HEK293 (cell line): Measurements from ENCODE around the gene KAT2B.

Source experiments
- CTCF ChIA-PET: fragments of 350-600 bp; formaldehyde crosslinking; extraction: SDS; loops from one replicate; lab custom pipeline; 2021; ENCODE audit warnings: antibody characterized with exemption; lab: Yijun Ruan, JAX
- POLR2A ChIA-PET: fragments of 300-600 bp; formaldehyde crosslinking; extraction: SDS; loops from one replicate; lab custom pipeline; 2020; ENCODE audit warnings: antibody characterized with exemption, inconsistent platforms; lab: Yijun Ruan, JAX
- H3K27ac ChIP-seq: fragments of 200-500 bp; sonication (Bioruptor generic); 2 replicates; pipeline ENCODE4 v1.5.1; 2014; ENCODE audit warnings: low read depth, low read length, control low read depth, inconsistent platforms; ENCODE audit errors: extremely low read depth
- H3K36me3 ChIP-seq, 2 experiments: fragments of 200-500 bp in 1 of 2; sonication (Bioruptor generic) in 1 of 2; 1 replicate in 1 of 2; 2 replicates in 1 of 2; pipeline ENCODE4 v1.5.1; 2014 to 2017; ENCODE audit warnings: inconsistent platforms in 2 of 2, low read length in 2 of 2; ENCODE audit not compliant: control insufficient read depth in 2 of 2, insufficient read depth in 1 of 2
- H3K4me1 ChIP-seq: fragments of 200-500 bp; sonication (Bioruptor generic); 2 replicates; pipeline ENCODE4 v1.5.1; 2014; ENCODE audit warnings: mild to moderate bottlenecking, low read length, inconsistent platforms; ENCODE audit not compliant: control insufficient read depth, insufficient read depth
- H3K4me3 ChIP-seq: 2 replicates; pipeline ENCODE4 v1.5.1; 2011; ENCODE audit warnings: low read depth, mild to moderate bottlenecking, control low read depth, low read length, moderate library complexity
- H3K9me3 ChIP-seq: fragments of 200-500 bp; sonication (Bioruptor generic); 2 replicates; pipeline ENCODE4 v1.5.1; 2014; ENCODE audit warnings: low read depth, low read length, inconsistent platforms; ENCODE audit not compliant: control insufficient read depth, insufficient read depth
- ATF2 ChIP-seq: fragments of 450-650 bp; formaldehyde crosslinking; IDR thresholded peaks from 2 replicates; pipeline ENCODE4 v1.5.1; 2016; ENCODE audit warnings: missing biosample characterization, missing genetic modification characterization, low read depth
- GLI4 ChIP-seq: fragments of 450-650 bp; formaldehyde crosslinking; IDR thresholded peaks from 2 replicates; pipeline ENCODE4 v1.5.1; 2016; ENCODE audit warnings: missing biosample characterization, missing genetic modification characterization
- HOXD13 ChIP-seq: sonication (generic); formaldehyde crosslinking; IDR thresholded peaks from 2 replicates; pipeline ENCODE4 v1.8.0; 2022; ENCODE audit warnings: missing genetic modification reagents, borderline replicate concordance
- KLF1 ChIP-seq: fragments of 450-650 bp; formaldehyde crosslinking; IDR thresholded peaks from 2 replicates; pipeline ENCODE4 v1.5.1; 2016; ENCODE audit warnings: missing biosample characterization, missing genetic modification characterization
- PRDM2 ChIP-seq: fragments of 450-650 bp; formaldehyde crosslinking; IDR thresholded peaks from 2 replicates; pipeline ENCODE4 v1.5.1; 2016; ENCODE audit warnings: missing biosample characterization, missing genetic modification characterization, borderline replicate concordance
- PRDM6 ChIP-seq: fragments of 450-650 bp; formaldehyde crosslinking; IDR thresholded peaks from 2 replicates; pipeline ENCODE4 v1.5.1; 2017; ENCODE audit warnings: missing biosample characterization, missing genetic modification characterization
- ZBTB49 ChIP-seq: fragments of 450-650 bp; formaldehyde crosslinking; IDR thresholded peaks from 2 replicates; pipeline ENCODE4 v1.5.1; 2016; ENCODE audit warnings: missing biosample characterization, missing genetic modification characterization, low read depth
- ZBTB7A ChIP-seq: fragments of 450-650 bp; formaldehyde crosslinking; IDR thresholded peaks from 2 replicates; pipeline ENCODE4 v1.5.1; 2016; ENCODE audit warnings: low read depth, missing biosample characterization, missing genetic modification characterization
- ZEB2 ChIP-seq: fragments of 450-650 bp; formaldehyde crosslinking; IDR thresholded peaks from 2 replicates; pipeline ENCODE4 v1.5.1; 2016; ENCODE audit warnings: missing biosample characterization, missing genetic modification characterization
- ZNF157 ChIP-seq: fragments of 450-650 bp; formaldehyde crosslinking; IDR thresholded peaks from 2 replicates; pipeline ENCODE4 v1.5.1; 2016; ENCODE audit warnings: missing biosample characterization, missing genetic modification characterization
- ZNF248 ChIP-seq: fragments of 450-650 bp; formaldehyde crosslinking; IDR thresholded peaks from 2 replicates; pipeline ENCODE4 v1.5.1; 2017; ENCODE audit warnings: missing biosample characterization, missing genetic modification characterization
- ZNF341 ChIP-seq: fragments of 450-650 bp; formaldehyde crosslinking; IDR thresholded peaks from 2 replicates; pipeline ENCODE4; 2016; ENCODE audit warnings: low read depth, missing biosample characterization, missing genetic modification characterization
- ZNF585B ChIP-seq: fragments of 450-650 bp; formaldehyde crosslinking; IDR thresholded peaks from 2 replicates; pipeline ENCODE4 v1.5.1; 2016; ENCODE audit warnings: missing biosample characterization, missing genetic modification characterization
- ZNF610 ChIP-seq: fragments of 450-650 bp; formaldehyde crosslinking; IDR thresholded peaks from 2 replicates; pipeline ENCODE4 v1.5.1; 2016; ENCODE audit warnings: missing biosample characterization, missing genetic modification characterization, borderline replicate concordance
- ZNF645 ChIP-seq: fragments of 450-650 bp; formaldehyde crosslinking; IDR thresholded peaks from 2 replicates; pipeline ENCODE4; 2016; ENCODE audit warnings: missing biosample characterization, missing genetic modification characterization
- ZNF654 ChIP-seq: fragments of 450-650 bp; formaldehyde crosslinking; IDR thresholded peaks from 2 replicates; pipeline ENCODE4 v1.5.1; 2016; ENCODE audit warnings: low read depth, missing biosample characterization, missing genetic modification characterization
- ZSCAN30 ChIP-seq: fragments of 450-650 bp; IDR thresholded peaks from 2 replicates; pipeline ENCODE4 v1.5.1; 2018; ENCODE audit warnings: missing biosample characterization, mild to moderate bottlenecking, missing genetic modification characterization, moderate library complexity
- ZSCAN4 ChIP-seq: fragments of 450-650 bp; formaldehyde crosslinking; IDR thresholded peaks from 2 replicates; pipeline ENCODE4 v1.5.1; 2017; ENCODE audit warnings: missing biosample characterization, missing genetic modification characterization

Gene KAT2B

GRCh38 chr3:20108869-20109268 is 68.6 kb downstream of the KAT2B start:
- no peak overlapping the region for H3K4me3 ChIP-seq
- TF ChIP-seq ZSCAN4 (tag by site-specific recombination) (no peak), HOXD13 (CRISPR knock-in tag) (no peak), ZBTB49 (no peak), ZNF654 (tag by site-specific recombination) (no peak), GLI4 (tag by site-specific recombination) (no peak)
- no peaks in the 10 kb centered on the region for H3K4me1 ChIP-seq
- H3K27ac ChIP-seq, result no peak overlapping the region
- no peaks in the 10 kb centered on the region for H3K9me3 ChIP-seq
- CTCF ChIA-PET, result no interaction called here
- H3K36me3 ChIP-seq, result peaks cover 0 to 10% of the 10 kb centered on the region in 2 experiments; a peak in 1 of 3 replicates
- POLR2A ChIA-PET, result no interaction called here

- no peak overlapping the region for H3K27ac ChIP-seq
- peaks cover 0 to 25% of the 10 kb centered on the region in 2 experiments; a peak in 1 of 3 replicates for H3K36me3 ChIP-seq
- ChIA-PET POLR2A (no interaction called here), CTCF (interaction anchor here (0.6 to 1.2 kb wide), 4 partner anchors 21 to 244 kb away, joined by 3 to 6 read pairs (median 4); no protein-coding TSS in a partner anchor)
- H3K4me1 ChIP-seq, result no peaks in the 10 kb centered on the region
- TF ChIP-seq ZNF157 (tag by site-specific recombination), result no peak
- TF ChIP-seq ZNF341, result no peak
- no peak for TF ChIP-seq ZBTB7A (tag by site-specific recombination)
- no peak for TF ChIP-seq ZNF248 (tag by site-specific recombination)
- TF ChIP-seq ZNF610 (tag by site-specific recombination), result no peak
- no peak for TF ChIP-seq PRDM2
- no peak for TF ChIP-seq KLF1 (tag by site-specific recombination)
- H3K9me3 ChIP-seq, result no peaks in the 10 kb centered on the region
- no peak overlapping the region for H3K4me3 ChIP-seq
These were observed 70.6 kb downstream of the KAT2B start for GRCh38 chr3:20110826-20111225.

GRCh38 chr3:20111836-20112235 is 71.6 kb downstream of the KAT2B start:
- no peaks in the 10 kb centered on the region for H3K9me3 ChIP-seq
- H3K36me3 ChIP-seq, result peaks cover 0 to 33% of the 10 kb centered on the region in 2 experiments; a peak in 1 of 3 replicates
- H3K4me3 ChIP-seq, result no peak overlapping the region
- CTCF ChIA-PET, result interaction anchor here (0.7 kb wide), 1 partner anchor 39 kb away, joined by 6 read pairs; no protein-coding TSS in a partner anchor
- POLR2A ChIA-PET, result no interaction called here
- H3K4me1 ChIP-seq, result no peaks in the 10 kb centered on the region
- no peak overlapping the region for H3K27ac ChIP-seq
- TF ChIP-seq PRDM6 (tag by site-specific recombination) (no peak), ZSCAN30 (no peak), ZNF645 (tag by site-specific recombination) (no peak), ATF2 (no peak), ZNF585B (tag by site-specific recombination) (no peak), ZEB2 (tag by site-specific recombination) (no peak), ZNF157 (tag by site-specific recombination) (no peak)
